ENCODE measurements around the gene NDUFS8. TPM values are rescaled to one million over a fixed set of nuclear protein-coding genes. Genes with fewer than 3 reads are reported as not detected.
A peak's percentile ranks its signal among the peaks of the same experiment; 100 is the strongest.

Gene NDUFS8
- total and polyA plus RNA-seq, 10 of the 15 experiments (the other 5 are each of a cell fraction or from before 2014, with no cell fraction given): 17.6 to 308 (median 120) TPM

DNA sequence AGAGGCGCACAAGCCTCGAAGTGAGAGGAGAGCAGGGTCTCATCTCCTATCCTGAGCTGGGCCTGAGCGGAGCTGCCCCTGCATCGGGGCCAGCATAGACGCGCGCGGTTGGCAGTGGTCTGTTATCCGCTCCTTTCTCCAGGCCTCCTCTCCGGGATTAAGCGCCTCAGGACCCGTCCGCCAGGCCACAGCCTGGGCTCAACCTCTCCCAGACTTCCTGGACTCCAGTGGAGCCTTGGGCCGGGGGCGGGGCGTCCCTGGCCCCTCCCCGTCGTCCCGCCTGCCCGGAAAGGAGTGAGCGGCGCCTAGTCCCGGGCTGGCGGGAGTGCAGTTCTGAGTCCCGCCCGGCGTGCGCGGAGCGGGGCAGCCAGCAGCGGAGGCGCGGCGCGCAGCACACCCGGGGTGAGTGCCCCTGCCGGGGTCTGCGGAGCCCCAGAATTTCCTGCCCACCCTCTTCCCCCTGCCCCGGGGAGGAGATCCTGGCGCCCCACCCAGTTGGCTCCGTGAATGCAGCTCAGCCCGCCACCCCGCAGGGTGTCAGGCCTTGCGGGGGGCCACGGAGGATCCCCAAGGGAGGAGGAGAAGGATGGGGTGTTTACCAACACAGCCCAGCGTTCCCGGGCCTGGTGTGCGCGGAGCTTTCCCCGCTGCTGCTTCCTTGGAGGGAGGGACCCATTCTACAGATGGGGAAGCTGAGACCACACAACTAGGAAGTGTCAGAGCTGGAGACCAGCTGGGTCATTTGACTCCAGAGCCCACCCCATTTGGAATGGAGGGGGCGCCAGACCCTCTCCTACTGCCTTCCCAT lies 8.4 kb downstream of the NDUFS8 start, which contains the start of gene TCIRG1 (continued):
- TF ChIP-seq, protein P1, sequence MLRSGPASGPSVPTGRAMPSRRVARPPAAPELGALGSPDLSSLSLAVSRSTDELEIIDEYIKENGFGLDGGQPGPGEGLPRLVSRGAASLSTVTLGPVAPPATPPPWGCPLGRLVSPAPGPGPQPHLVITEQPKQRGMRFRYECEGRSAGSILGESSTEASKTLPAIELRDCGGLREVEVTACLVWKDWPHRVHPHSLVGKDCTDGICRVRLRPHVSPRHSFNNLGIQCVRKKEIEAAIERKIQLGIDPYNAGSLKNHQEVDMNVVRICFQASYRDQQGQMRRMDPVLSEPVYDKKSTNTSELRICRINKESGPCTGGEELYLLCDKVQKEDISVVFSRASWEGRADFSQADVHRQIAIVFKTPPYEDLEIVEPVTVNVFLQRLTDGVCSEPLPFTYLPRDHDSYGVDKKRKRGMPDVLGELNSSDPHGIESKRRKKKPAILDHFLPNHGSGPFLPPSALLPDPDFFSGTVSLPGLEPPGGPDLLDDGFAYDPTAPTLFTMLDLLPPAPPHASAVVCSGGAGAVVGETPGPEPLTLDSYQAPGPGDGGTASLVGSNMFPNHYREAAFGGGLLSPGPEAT (IDR thresholded peaks at IDR 0.05; ENCODE audit: low read depth): peak; percentile 36
- peak; percentile 97 for TF ChIP-seq SMARCA5 (IDR thresholded peaks at IDR 0.05)
- TF ChIP-seq SMAD5 (IDR thresholded peaks at IDR 0.05; ENCODE audit: low read depth): peak; percentile 59
- TF ChIP-seq, protein P2, sequence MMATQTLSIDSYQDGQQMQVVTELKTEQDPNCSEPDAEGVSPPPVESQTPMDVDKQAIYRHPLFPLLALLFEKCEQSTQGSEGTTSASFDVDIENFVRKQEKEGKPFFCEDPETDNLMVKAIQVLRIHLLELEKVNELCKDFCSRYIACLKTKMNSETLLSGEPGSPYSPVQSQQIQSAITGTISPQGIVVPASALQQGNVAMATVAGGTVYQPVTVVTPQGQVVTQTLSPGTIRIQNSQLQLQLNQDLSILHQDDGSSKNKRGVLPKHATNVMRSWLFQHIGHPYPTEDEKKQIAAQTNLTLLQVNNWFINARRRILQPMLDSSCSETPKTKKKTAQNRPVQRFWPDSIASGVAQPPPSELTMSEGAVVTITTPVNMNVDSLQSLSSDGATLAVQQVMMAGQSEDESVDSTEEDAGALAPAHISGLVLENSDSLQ (IDR thresholded peaks at IDR 0.05): no peak
- peak; percentile 78 for TF ChIP-seq POLR2AphosphoS5 (IDR thresholded peaks at IDR 0.05; ENCODE audit: low read length)
- TF ChIP-seq MEF2B (IDR thresholded peaks at IDR 0.05; ENCODE audit: partially characterized antibody, poor library complexity, severe bottlenecking): peak; percentile 57
- TF ChIP-seq BHLHE40 (IDR thresholded peaks at IDR 0.05; ENCODE audit: borderline replicate concordance in 1 of 2, low read depth in 2 of 2, low read length in 1 of 2): peak; percentile 8 to 54; a peak in 2 of 4 replicates
- TF ChIP-seq CHD1 (IDR thresholded peaks at IDR 0.05; ENCODE audit: low read depth, low read length): 0 out of 2 replicates have a peak, but pooled peaks have one; percentile 54
- no peak for TF ChIP-seq MTA2 (IDR thresholded peaks at IDR 0.05; ENCODE audit: low read depth)
- 0 out of 2 replicates have a peak, but pooled peaks have one; percentile 43 for TF ChIP-seq CHD2 (IDR thresholded peaks at IDR 0.05; ENCODE audit: borderline replicate concordance, low read depth, low read length)
- peak in 1 of 2 experiments; percentile 26; a peak in 3 of 4 replicates for TF ChIP-seq IKZF2 (IDR thresholded peaks at IDR 0.05)
- no peak for TF ChIP-seq TCF12 (IDR thresholded peaks at IDR 0.05; ENCODE audit: low read depth, low read length)
- peak; percentile 33; the same call in 1 of the 2 replicates for TF ChIP-seq RB1 (IDR thresholded peaks at IDR 0.05; ENCODE audit: borderline replicate concordance)
- no peak for TF ChIP-seq TARDBP (IDR thresholded peaks at IDR 0.05; ENCODE audit: borderline replicate concordance)

All from GM12878 (cell line).